GM19035 (cell line): ENCODE measurements around the gene SWI5.
"Not testable (repeated sequence)": the region's sequence is repeated elsewhere in the genome, so short reads cannot be mapped to it uniquely, and the experiment has no call there.

Experiments
- ATAC-seq: cut with Tn5 transposase; IDR thresholded peaks from one replicate; pipeline ENCODE4 v1.9.1; 2021; ENCODE audit not compliant: unreplicated experiment

SWI5 gene

DNA sequence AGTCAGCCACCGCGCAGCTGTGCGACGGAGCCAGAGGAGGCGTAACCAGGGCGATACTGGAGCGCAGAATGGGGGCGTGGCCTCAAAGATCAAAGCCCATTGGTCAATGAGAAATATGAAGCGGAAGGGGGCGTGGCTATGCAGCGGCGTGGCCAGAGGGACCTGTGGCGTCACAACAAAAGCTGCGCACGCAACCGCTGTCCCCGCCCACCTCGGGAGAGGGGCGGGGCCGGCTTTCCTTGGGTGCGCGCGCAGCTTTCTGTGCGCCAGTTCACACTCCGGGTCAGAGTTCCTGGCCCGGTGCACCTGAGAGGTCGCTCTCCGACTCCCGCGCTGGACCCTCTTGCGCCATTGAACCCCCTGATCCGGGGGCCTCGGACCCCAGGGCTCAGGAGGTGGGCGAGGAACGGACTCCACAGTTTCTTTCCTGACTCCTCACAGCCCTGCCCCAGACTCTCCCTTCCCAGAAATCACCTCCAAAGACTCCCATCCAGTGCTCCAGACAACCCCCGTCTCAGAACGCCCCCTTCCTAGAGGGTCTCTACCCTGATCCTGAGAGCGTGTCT, at the start of gene SWI5:
SWI5 (plus strand) TSS at position 269 of the 566 bp plus-strand sequence.
- ATAC-seq, result peak; percentile 97

DNA sequence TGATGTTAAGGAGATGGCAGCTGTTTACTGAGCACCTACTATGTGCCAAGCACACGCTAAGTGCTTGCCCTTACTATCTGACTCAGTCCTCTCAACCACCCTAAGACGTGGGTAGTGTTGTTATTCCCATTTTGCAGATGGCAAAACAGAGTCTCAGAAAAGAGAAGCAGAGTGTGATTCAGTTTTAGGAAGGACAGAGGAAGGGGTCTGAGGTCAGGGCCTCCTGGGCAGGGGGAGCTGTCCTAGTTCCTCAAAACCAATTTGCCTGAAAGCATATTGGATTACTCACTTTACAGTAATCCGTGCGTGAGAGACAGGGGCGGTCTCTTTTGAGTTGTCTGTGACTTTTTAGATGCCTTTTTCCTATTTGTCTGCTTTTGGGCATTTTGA, 49.7 kb upstream of the SWI5 start:
- ATAC-seq, result no peak

DNA sequence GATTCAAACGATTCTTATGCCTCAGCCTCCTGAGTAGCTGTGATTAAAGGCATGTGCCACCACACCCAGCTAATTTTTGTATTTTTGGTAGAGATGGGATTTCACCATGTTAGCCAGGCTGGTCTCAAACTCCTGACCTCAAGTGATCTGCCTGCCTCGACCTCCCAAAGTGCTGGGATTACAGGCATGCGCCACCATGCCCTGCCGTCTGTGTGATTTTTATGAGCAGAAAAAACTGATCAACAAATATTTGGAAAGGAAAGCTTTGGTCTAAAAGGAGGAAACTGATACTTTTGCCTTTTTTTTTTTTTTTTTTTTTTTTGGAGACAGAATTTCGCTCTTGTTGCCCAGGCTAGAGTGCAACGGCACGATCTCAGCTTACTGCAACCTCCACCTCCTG, 45.2 kb upstream of the SWI5 start:
- ATAC-seq, result not testable (repeated sequence)

DNA sequence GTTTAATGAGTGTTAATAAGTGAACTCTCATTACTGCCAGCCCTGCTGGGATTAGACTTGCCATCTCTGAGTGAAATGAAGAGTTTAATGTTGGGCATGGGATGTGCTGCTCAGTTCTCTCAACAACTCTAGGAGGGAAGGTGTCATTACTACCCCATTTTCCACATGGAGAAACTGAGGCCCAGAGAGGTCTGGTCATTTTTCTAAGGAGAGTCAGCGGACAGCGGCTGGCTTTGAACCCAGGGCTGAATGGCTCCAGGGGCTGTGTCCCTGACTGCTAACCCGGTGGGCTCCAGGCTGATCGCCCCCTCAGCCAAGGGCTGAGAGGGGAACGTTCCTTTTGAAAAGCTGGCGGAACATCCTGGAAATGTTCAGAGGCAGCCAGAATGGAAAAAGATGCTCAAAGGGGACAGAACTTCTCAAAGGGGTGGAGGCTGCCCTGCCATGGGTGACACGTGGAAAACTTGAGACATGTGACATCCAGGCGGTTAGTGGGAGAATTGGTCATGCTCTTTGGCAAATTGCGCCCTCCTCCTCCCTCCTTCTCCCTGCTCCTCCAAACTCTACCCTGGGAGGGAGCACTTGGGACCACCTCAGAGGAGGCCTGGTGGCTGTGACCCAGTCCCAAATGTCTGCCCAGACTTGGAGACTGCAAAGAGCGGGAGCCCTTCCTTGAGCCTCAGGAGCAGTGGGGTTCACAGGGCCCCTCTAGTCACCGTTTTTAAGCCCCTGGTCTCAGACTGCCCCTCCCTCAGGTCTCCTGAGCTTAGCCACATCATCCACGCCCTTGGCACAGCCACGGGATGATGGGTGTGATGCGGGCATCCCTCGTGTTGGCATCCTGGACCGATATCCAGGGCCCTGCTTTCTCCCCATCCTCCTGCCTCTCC, 44.2 kb upstream of the SWI5 start:
- ATAC-seq, result no peak

DNA sequence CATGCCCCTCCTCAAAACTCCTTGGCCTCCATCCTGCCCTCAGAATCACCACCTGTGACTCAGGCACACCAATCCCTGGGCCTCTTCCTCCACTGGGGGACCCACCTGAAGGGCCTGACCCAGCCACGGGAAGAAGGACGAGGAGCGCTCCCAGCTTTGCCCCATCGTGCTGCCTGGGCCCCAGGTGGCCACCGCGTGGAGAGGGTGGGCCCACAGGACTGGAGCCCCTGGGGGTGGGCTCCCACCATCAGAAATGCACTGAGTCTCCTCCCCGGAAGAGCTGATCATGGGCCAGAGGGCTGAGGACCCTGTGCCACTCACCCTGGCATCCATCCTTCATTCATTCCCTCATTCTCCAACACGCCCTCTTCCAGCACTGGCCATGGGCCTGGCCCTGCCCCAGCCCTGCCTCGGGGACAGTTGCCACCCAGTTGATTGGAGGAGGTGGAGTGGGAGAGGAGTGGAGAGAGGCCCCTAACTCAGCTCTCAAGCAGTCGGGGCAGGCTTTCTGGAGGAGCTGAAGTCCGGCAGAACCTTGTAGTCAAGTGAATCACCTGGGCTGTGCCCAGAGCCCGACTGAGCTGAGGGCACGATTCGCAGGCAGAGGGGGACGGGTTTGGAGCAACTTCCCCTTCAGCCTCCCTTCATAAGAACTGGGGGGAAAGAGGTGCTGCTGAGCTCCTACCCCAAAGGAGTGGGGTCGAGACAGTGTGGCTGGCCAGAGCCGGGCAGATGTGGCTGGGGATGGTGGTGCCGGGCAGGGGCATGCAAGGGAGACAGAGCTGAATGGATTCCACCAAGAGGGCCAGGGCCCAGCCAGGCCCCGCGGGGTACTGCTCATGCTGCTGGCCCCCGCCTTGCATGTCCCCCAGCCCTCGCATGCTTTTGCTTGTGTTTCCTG, 43.3 kb upstream of the SWI5 start:
- no peak for ATAC-seq

DNA sequence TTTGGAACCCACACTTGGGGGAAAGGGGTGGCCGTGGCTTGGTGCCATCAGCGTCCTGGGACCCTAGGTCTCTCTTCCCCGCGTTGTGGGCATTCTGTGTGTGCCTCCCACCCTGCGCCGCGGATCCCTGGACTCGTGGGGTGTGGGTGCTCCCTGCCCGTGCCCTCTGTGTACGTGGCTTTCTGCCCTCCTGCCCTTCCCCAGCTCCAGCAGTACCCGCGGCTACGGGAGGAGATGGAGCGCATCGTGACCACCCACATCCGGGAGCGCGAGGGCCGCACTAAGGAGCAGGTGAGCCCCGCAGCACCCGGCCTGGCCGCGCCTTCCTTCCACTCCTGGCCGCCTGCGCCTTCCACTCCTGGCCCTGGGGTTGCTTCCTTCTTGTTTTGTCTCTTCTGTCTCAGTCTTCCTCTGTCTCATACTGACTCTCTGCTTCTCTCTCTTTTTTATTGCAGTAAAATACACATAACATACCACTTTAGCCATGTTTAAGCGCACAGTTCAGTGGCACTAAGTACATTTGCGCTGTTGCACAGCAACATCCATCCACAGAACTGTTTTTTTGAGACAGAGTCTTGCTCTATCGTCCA, 42.2 kb upstream of the SWI5 start:
- no peak for ATAC-seq

DNA sequence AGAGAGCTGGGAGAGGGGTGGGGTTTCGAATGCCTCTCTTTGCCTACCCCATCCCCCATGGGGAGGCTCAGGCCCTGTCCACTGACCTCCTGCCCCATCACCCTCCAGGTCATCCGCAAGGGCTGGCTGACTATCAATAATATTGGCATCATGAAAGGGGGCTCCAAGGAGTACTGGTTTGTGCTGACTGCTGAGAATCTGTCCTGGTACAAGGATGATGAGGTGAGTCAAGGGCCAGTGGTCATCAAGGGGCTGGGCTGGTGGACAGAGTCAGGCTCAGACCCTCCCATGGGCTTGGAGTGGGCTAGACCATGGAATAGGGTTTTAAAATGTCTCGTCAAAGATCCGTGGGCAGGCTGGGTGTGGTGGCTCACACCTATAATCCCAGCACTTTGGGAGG, 34.0 kb upstream of the SWI5 start:
- no peak for ATAC-seq

DNA sequence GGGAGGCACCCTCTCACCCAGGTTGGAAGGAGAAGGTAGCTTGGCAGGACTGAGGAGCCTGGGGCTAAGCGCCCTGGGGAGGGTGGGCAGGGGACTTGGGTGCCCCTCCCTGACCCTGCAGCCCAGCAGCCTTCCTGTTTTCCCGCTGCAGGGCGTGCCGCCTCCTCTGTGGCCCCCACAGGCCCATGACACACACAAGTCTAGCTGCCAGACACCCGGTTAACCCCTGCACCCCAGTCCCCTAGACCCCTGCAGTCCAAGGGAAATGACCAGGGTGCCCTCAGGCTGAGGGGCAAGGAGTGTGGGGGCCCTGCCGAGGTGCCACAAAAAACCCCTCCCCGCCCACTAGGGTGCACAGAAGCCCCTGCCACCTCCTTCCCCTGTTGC, 33.3 kb upstream of the SWI5 start:
- ATAC-seq, result no peak

DNA sequence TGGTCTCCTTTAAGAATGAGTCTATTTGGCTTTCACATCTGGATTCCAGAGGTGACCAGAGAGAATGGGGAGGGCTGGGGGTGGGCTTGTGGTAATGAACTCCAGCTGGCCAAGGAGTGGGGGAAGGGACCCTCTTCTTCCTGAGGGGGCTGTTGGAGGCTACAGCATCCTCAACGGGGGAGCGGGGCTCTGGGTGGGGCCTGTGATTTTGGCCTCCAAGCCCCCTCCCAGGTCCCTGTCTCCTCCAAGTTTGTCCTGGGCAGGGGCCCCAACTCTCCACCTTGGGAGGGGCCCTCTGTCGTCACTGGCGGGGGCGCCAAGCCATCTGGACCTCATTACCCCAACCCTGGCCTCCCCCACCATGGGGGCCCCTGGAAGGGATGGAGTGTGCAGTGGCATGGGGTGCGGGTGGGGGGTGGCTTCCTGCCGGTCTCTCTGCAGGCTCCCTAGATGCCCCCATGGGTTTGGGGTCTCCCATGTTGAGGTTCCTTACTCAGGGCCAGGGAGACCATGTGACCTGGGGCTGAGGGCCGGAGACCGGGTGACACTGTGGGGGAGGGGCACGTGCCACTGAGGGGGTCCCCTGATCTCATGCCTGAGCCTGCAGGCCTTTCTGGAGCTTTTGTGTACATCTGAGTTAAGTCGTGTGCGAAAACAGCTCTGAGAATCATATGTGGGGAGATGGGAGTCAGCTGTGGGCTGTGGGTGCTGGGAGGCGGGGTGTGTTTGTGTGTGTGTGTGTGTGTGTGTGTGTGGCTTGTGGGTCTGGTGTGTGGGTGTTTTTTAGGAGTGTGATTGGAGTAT, 32.7 kb upstream of the SWI5 start:
- no peak for ATAC-seq

DNA sequence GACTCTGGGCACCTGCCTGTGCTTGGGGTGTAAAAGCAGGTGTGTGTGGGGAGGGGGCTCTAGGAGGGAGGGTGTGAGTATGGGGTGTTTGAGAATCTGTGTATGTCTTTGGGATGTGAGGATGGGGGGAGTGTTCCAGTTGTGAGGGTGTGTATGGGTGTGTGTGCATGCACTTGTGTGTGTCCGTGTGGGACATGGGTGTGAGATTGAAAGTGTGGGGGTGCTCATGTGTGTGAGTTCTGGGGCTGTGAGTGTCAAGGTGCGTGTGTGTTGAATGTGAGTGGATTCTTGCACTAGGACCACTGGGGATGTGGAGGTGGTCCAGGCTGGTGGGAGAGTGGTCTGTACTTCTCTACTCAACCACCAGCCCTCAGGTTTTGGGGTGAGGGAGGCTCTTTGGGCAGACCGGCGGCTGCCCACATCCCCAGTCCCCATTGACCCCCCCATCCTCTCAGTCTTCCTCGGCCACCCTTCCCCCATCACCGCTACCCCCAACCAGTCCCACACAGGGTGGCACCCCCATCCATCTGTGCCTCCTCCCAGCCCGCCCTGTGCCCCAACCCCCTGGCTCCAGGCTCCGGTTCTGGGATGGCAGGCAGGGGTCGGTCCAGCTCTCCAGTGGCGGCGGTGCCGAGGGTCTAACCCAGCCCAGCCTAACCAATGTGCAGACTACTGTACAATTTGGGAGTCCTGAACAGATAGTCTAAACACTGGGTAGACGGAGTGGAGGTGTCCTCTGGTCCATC, 31.8 kb upstream of the SWI5 start:
- no peak for ATAC-seq

DNA sequence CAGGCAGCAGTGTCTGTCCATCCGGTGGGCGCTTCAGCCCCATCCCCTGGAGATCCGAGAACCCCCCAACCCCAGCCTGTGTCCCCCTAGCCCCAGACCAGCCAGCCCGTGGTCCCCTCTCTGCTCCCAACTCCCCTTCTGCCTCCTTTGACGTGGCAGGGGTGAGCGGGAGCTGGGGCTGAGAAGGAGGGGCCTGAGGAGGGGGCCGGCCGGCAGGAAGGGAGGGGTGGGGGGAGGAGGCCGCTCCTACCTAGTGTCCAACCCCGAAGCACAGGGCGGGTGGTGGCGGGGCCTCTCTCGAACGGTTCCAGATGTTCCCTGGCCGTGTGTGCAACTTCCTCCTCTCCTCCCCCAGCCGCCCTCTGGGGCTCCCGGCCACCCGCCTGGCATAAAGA, 31.2 kb upstream of the SWI5 start:
- no peak for ATAC-seq

DNA sequence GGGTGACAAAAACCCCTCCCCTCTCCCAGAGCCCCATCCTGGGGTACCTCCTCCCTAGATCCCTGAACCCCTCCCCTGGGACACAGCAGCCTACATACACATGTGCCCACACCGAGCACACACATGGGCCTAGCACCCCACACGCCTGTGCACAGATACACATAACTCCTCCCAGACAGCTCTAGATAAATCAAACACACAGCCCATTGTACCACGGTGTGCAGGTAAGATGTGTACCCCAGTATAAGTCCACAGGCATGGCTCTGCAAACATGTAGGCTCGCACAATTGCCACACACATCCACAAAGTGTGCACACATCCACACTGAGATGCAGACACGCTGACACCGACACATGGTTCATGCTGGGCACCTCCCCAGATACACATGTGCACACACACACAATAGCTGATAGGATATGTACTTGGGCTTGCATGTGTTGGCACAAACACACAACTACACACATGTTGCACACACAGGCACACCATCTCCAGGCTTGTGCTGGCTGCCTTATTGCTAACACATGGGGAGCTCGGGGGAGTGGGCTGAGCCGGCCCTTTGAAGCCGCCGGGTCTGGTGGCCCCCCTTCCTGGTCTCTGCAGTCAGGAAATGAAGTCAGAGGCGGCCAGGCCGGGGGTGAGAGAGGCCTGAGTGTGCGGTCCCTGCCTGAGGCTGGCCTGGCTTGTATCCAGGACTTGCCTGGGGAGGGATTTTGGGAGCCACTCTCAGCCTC, 30.5 kb upstream of the SWI5 start:
- ATAC-seq, result no peak

DNA sequence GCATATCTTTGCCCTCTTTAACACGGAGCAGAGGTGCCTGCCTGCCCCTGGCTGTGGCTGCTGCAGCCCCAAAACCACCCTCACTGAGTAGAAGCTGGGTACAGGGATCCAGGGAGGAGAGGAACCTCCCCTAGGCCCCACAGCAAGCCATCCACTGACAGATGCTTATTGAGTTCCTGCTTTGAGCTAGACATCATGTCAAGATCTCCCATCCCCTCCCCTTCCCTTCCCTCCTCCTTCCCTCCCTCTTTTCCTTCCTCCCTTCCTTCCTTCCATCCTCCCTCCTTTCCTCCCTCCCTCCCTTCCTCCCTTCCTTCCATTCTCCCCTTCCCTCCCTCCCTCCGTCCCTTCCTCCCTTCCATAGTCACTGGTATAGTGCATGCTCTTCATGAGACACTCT, 29.6 kb upstream of the SWI5 start:
- ATAC-seq, result no peak

DNA sequence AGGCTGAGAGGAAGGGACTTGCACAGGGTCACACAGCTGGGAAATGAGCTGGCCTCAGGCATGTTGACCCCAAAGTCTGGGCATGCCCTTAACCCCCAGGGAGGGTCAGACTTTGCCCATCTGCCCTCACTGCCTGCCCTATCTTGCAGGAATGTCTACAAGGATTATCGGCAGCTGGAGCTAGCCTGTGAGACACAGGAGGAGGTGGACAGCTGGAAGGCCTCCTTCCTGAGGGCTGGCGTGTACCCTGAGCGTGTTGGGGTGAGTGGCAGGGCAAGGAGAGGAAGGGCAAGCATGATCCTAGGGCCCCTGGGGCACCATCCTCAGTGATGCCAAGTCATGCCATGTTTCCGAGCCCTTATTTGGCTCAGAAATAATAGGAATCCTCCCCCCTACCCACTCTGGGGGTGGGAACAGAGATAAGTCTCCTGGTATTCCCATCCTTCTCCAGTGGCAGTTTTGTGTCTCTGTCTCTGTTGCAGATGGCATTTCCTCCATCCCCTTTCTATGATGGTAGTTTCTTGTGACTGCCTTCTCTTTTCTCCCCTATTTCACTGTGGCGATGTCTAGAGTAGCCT, 28.8 kb upstream of the SWI5 start:
- ATAC-seq, result no peak

DNA sequence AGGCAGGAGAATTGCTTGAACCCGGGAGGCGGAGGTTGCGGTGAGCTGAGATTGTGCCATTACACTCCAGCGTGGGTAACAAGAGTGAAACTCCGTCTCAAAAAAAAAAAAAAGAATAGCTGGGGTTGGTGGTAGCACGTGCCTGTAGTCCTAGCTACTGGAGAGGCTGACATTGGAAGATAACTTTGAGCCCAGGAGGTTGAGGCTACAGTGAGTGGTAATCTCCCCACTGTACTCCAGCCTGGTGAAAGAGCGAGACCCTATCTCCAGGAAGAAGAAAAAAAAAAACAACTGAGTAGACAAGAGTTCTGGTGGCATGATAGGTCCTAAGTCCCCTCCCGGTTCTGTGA, 26.5 kb upstream of the SWI5 start:
- no peak for ATAC-seq

DNA sequence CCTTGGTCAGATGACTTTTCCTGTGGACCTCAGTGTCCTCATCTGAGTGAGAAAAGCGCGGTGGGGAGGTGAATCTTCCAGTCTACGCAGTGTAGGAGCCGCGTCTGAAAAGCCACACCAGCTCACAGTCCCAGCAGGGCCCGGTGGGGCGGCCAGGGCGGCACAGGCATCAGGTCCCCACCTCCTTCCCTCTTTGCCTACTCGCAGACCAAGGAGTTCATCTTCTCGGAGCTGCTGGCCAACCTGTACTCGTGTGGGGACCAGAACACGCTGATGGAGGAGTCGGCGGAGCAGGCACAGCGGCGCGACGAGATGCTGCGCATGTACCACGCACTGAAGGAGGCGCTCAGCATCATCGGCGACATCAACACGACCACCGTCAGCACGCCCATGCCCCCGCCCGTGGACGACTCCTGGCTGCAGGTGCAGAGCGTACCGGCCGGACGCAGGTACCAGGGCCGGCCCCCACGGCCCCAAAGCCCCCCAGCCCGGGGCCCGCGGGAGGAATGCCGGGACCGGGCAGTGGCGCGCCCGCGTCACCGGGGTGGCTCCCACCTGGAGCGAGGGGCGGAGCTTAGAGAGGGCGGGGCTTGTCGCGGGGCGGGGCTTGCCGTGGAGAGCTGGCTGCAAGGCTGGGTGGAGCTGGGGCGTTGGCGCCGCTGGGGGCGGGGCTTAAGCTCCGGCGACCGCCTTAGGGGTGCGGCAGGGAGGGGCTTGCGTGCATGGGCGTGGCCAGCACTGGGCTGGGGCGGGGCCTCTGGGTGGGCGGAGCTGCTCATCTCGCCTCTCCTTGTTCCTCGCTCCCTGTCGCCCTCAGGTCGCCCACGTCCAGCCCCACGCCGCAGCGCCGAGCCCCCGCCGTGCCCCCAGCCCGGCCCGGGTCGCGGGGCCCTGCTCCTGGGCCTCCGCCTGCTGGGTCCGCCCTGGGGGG, 25.9 kb upstream of the SWI5 start:
- ATAC-seq, result peak; percentile 91

DNA sequence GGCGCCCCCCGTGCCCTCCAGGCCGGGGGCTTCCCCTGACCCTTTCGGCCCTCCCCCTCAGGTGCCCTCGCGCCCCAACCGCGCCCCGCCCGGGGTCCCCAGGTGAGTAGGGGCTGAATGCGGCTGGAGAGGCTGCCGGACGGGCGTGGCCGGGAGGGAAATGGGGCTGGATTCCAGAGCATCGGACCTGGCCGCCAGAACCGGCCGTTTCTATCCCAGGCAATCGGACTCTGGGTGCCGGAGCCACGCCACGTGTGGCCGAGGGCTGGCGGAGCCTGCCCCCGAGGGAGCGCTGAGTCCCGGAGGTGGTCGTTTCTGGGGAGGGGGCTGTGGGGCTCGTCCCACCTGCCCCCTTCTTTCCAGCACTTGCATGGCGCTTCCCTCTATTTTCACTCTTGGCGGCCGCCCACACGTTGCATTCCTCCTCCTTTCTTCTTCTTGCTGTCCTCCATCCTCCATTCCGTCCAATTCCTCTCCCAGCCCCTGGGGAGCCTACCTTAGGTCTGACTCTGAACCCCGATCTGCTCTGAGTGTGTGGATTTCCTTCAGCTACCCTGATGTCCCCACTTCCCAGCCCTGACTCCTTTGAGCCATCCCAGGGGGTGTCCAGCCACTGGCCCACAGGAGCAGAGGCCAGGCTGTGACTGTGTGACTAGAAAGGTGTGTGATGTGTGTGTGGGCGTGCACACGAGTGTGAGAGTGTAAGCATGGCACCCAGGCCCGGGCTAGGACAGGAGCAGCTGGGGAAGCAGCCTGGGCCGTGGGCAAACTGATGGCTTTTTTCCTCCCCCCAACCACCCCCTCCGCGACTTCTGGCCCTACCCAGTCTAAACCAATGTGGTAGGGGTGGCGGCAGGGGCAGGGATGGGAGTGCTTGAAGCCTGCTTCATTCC, 25.0 kb upstream of the SWI5 start:
- no peak for ATAC-seq
